GM08714 (cell line): ENCODE measurements around the gene PRKCA.

ENCODE experiments used
- H3K4me3 ChIP-seq: fragments of 200-500 bp; sonication (Bioruptor generic); 2 replicates; pipeline ENCODE4 v1.5.1; 2014; ENCODE audit warnings: mild to moderate bottlenecking, low read length, inconsistent platforms
- ZNF274 ChIP-seq: IDR thresholded peaks from 2 replicates; pipeline ENCODE4 v1.6.1; 2012; ENCODE audit warnings: mild to moderate bottlenecking, low read depth, low read length

Gene PRKCA

GRCh38 chr17:66423056-66423955 lies 120.9 kb downstream of the PRKCA start:
- H3K4me3 ChIP-seq, result no peak overlapping the region
- no peak for TF ChIP-seq ZNF274

DNA sequence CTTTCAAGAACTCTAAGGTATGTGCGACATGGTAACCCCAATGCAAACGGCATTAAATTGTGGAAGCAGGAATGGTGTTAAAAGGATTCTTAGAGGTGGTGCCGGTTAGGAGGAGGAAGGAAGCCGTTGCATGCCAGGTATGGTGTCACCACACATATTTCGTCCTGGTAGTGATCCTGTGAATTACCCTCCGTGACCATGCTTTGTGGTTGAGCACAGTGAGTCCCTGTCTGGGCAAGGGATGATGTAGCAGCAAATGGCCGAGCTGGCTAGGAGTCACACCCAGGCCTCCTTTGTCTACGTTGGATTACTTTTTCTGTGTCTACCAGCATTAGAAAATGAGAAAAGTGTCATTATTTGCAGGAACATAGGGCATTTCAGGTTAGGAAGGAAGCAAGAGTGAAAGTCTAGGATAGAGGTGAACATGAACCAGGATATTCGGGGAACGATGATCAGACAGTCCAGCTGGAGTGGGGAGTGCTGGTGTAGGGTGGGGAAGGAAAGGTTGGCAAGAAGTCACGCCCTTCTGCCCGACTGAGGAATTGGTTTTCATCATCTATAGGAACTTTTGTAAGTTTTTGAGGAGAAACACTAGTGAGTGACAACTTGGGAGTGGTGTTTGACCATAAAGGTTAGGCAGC lies 123.5 kb downstream of the PRKCA start:
- TF ChIP-seq ZNF274, result no peak
- H3K4me3 ChIP-seq, result no peak overlapping the region

DNA sequence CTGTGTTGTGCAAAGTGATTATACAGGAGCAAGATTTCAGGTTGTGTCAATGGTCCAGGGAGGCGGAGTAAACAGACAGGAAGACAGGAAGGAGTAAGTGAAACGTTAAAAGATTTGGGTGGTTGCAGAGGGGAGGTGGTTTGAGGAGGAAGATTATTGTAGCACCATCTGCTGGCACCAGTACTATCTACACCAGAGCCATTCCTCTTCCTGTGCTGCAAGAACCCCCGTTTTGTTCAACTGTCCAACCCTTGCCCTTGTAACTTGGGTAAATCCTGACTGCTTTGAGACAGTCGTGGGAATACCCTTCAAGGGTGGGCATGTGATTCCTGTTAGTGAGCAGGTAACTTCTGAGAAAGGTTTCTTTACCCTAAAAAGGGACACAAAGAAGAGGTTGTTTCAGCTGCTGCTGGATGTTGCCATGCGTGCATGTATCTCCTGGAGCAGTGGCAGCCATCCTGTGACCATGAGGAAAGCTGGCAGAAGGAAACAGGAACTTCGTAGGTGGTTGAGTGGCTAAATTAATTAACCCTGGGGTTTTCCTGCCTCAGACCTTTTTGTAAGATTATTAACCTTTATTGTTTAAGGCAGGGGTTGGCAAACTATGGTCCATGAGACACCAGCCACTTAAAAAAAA lies 124.1 kb downstream of the PRKCA start:
- no peak for TF ChIP-seq ZNF274

DNA sequence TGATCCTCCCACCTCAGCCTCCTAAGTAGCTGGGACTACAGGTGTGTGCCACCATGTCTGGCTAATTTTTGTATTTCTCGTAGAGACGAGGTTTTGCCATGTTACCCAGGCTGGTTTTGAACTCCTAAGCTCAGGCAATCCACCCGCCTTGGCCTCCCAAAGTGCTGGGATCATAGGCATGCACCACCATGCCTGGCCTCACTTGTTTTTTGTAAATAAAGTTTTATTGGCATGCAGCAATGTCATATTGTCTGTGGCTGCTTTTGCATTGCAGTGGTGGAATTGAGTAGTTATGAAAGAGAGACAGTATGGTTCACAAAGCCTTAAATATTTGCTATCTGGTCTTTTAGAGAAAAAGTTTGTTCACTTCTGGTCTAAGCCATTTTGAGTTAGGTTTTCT lies 124.7 kb downstream of the PRKCA start:
- no peak for TF ChIP-seq ZNF274
- no peak overlapping the region for H3K4me3 ChIP-seq

More for the DNA sequence above, 124.1 kb downstream of the PRKCA start:
- no peak overlapping the region for H3K4me3 ChIP-seq

GRCh38 chr17:66429680-66430079 lies 127.3 kb downstream of the PRKCA start:
- no peak overlapping the region for H3K4me3 ChIP-seq
- no peak for TF ChIP-seq ZNF274

GRCh38 chr17:66430846-66431795 lies 128.7 kb downstream of the PRKCA start:
- no peak for TF ChIP-seq ZNF274
- H3K4me3 ChIP-seq, result no peak overlapping the region

DNA sequence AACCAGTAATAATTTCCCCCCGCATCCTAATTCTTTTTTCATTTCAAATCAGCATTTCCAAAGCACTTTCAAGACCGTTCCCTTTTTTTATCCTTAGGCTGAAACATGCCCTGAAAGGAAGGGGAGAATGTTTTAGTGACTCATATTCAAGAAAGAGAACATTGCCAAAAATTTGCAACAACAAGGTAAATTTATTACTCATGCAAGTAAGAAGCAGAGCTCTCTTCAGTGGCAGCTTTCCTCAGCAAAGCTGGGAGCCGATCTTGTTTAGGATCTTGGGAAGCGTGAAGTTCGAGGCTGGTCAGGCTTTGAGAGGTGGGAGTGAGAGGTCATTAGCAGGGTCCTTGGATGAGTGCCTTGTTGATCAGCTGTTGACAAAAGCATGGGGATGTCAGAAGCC lies 129.5 kb downstream of the PRKCA start:
- no peak for TF ChIP-seq ZNF274
- H3K4me3 ChIP-seq, result no peak overlapping the region

- TF ChIP-seq ZNF274, result no peak
- H3K4me3 ChIP-seq, result no peak overlapping the region
Measured at GRCh38 chr17:66432411-66432957, 130.1 kb downstream of the PRKCA start.

DNA sequence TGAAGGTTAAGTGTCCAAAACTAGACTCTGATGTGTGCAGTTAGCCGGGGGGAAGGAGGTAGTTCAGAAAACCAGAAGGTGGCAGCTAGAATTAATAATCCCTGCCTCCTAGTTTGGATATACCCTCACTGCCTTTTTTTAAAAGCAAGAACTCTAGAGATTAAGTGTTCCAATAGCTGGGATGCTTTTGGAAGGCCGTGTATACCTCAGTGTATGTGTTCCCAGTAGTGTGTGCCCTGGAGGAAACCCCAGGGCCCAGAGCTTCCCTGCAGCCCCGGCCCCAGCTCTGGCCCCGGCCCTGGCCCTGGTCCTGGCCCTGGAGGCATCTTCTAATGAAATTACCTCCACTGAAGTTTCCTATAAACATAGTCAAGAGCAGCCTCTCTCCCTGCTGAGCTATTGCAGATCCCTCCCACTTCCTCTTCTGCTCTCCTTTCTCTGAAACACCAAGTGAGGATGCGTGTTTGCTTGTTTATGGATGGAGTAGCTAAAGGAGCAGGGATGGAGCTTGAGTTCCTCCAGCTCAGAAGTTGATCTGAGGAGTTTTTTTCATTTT lies 130.7 kb downstream of the PRKCA start:
- H3K4me3 ChIP-seq, result no peak overlapping the region
- no peak for TF ChIP-seq ZNF274

DNA sequence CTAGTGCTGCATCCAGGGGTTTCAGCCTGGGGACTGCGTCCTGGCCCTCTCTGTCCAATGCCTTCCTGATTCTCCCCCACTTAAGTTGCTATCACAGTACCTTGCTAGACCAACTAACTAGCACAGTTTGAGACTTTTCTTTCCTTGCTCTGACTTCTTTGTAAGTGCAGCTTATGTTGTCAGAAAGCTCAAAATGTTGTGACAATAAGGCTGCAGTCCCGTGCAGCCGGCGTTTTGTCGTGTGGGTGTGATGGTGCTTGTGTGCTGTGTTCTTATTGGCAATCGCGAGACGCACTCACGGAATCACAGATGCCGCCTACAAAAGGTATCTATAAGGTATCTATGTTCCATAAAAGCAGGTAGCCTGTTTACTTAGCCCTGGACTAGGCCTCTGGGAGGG lies 132.8 kb downstream of the PRKCA start:
- TF ChIP-seq ZNF274, result no peak

DNA sequence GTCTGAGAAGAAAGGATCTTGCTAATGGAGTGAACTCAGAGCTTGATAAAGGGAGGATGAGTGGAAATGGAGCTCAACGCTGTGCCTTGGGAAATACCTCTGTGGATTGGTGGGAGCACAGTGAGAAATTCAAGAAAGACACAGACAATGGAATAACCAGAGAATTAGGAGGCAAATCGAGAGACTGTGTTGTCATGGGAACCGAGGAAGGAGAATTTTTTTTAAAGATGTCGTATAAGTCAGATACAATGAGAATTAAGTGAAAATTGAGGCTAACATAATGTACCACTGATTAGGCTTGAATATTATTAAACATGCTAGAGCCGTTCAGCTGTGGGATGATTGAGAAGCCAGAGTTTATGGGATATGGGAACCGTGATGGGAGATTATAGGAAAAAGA lies 134.2 kb downstream of the PRKCA start:
- no peak for TF ChIP-seq ZNF274
- H3K4me3 ChIP-seq, result no peak overlapping the region

More for the DNA sequence above, 132.8 kb downstream of the PRKCA start:
- no peak overlapping the region for H3K4me3 ChIP-seq

DNA sequence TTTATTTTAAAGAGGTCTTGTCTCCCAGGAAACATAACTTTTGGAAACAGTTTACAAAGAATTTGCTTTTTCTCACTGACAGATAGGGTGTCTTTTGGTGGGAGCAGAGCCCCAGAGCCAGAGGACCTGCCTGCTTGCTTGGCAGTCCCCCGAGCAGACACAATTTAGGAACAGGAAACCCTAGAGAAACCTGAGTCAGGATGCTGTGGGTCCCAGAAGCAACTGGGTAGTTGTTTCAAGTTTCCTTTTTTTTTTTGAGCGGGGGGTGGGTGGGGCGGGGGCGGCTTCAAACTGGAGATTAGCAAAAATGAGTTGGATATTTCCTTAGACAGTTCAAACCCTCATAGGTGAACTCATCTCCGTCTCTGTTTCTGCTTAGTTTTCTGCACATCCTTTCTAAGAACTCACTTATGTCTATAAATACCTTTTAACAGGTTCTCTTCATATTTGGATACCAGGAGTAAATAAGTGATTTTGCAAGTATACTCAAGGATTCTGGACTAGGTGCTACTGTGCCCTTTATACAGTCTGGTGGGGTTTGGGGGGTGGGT lies 135.1 kb downstream of the PRKCA start:
- TF ChIP-seq ZNF274, result no peak

GRCh38 chr17:66438101-66438500 lies 135.7 kb downstream of the PRKCA start:
- no peak for TF ChIP-seq ZNF274
- no peak overlapping the region for H3K4me3 ChIP-seq

More for the DNA sequence above, 135.1 kb downstream of the PRKCA start:
- H3K4me3 ChIP-seq, result no peak overlapping the region
